Neural cell (in vitro differentiated cells): ENCODE measurements around the gene LBH. TPM values are rescaled to one million over a fixed set of nuclear protein-coding genes. Genes with fewer than 3 reads are reported as not detected.

Source experiments
- H2AFZ ChIP-seq: fragments of 200-600, 300-800 bp; sonication (generic), shearing (Covaris generic); 2 replicates; pipeline ENCODE4 v1.6.0; 2014; ENCODE audit warnings: low read depth, mild to moderate bottlenecking, antibody characterized with exemption, low read length, moderate library complexity
- H3F3A ChIP-seq: fragments of 200-600 bp; shearing (Covaris generic); 2 replicates; pipeline ENCODE4 v1.6.1; 2016; ENCODE audit warnings: mild to moderate bottlenecking, moderate library complexity, mixed read lengths, antibody characterized with exemption, low read length; ENCODE audit not compliant: insufficient read depth, poor library complexity, severe bottlenecking
- H3K27ac ChIP-seq: fragments of 200-600, 300-800 bp; sonication (generic), shearing (Covaris generic); 2 replicates; pipeline ENCODE4 v1.5.1; 2014; ENCODE audit warnings: mild to moderate bottlenecking, low read length, moderate library complexity
- H3K27me3 ChIP-seq: fragments of 300-800, 200-600 bp; sonication (generic), shearing (Covaris generic); 2 replicates; pipeline ENCODE4 v1.6.0; 2014; ENCODE audit warnings: mild to moderate bottlenecking, low read depth, low read length, moderate library complexity; ENCODE audit not compliant: insufficient read depth
- H3K36me3 ChIP-seq: fragments of 300-800, 200-600 bp; sonication (generic), shearing (Covaris generic); 2 replicates; pipeline ENCODE4 v1.5.1; 2014; ENCODE audit warnings: mild to moderate bottlenecking, antibody characterized with exemption, low read length, moderate library complexity; ENCODE audit not compliant: insufficient read depth
- H3K4me2 ChIP-seq: fragments of 300-800, 200-600 bp; sonication (generic), shearing (Covaris generic); 2 replicates; pipeline ENCODE4 v1.6.0; 2014; ENCODE audit warnings: mild to moderate bottlenecking, low read length
- H3K4me3 ChIP-seq: fragments of 300-800, 200-600 bp; sonication (generic), shearing (Covaris generic); 2 replicates; pipeline ENCODE4 v1.5.1; 2014; ENCODE audit warnings: mild to moderate bottlenecking, low read length, moderate library complexity
- H3K79me2 ChIP-seq: fragments of 200-600 bp; shearing (Covaris generic); replicated peaks from 2 replicates; pipeline ENCODE4 v1.6.0; 2014; ENCODE audit warnings: mild to moderate bottlenecking, low read length, moderate library complexity; ENCODE audit not compliant: insufficient read depth
- H3K9ac ChIP-seq: fragments of 300-800, 200-600 bp; sonication (generic), shearing (Covaris generic); 2 replicates; pipeline ENCODE4 v1.6.1; 2016; ENCODE audit warnings: mild to moderate bottlenecking, low read length, mixed read lengths
- H3K9me2 ChIP-seq: fragments of 200-600 bp; shearing (Covaris generic); 2 replicates; pipeline ENCODE4 v1.6.1; 2016; ENCODE audit warnings: mild to moderate bottlenecking, low read length, mixed read lengths; ENCODE audit not compliant: insufficient read depth
- H3K9me3 ChIP-seq: fragments of 200-600, 300-800 bp; sonication (generic), shearing (Covaris generic); 2 replicates; pipeline ENCODE4 v1.6.1; 2016; ENCODE audit warnings: mild to moderate bottlenecking, mixed run types, low read length, moderate library complexity, mixed read lengths
- H4K20me1 ChIP-seq: fragments of 200-600 bp; shearing (Covaris generic); 2 replicates; pipeline ENCODE4 v1.6.1; 2016; ENCODE audit warnings: mild to moderate bottlenecking, mixed run types; ENCODE audit not compliant: insufficient read depth
- EP300 ChIP-seq: fragments of 450-650 bp; conservative IDR thresholded peaks from 2 replicates; pipeline ENCODE4 v1.6.1; 2014; ENCODE audit warnings: antibody characterized with exemption, mild to moderate bottlenecking, moderate library complexity; ENCODE audit not compliant: poor library complexity, severe bottlenecking
- EZH2 ChIP-seq: fragments of 200-600, 300-800 bp; shearing (Covaris generic), sonication (generic); IDR thresholded peaks from 2 replicates; pipeline ENCODE4 v1.6.1; 2014; ENCODE audit warnings: antibody characterized with exemption, low read length, borderline replicate concordance, mild to moderate bottlenecking; ENCODE audit not compliant: insufficient read depth, poor library complexity, severe bottlenecking
- MXI1 ChIP-seq: fragments of 450-650 bp; conservative IDR thresholded peaks from 2 replicates; pipeline ENCODE4 v1.6.1; 2014; ENCODE audit warnings: antibody characterized with exemption, mild to moderate bottlenecking; ENCODE audit not compliant: poor library complexity, severe bottlenecking
- POLR2AphosphoS5 ChIP-seq: IDR thresholded peaks from 2 replicates; pipeline ENCODE4 v1.6.1; 2012
- RAD21 ChIP-seq: fragments of 450-650 bp; conservative IDR thresholded peaks from 2 replicates; pipeline ENCODE4 v1.6.1; 2014; ENCODE audit warnings: antibody characterized with exemption, mild to moderate bottlenecking, moderate library complexity
- SMC3 ChIP-seq: fragments of 450-650 bp; conservative IDR thresholded peaks from 2 replicates; pipeline ENCODE4 v1.6.1; 2014; ENCODE audit warnings: antibody characterized with exemption, mild to moderate bottlenecking, moderate library complexity; ENCODE audit not compliant: poor library complexity
- TAF1 ChIP-seq: IDR thresholded peaks from 2 replicates; pipeline ENCODE4 v1.6.1; 2012; ENCODE audit warnings: low read depth
- polyA plus RNA-seq: library from polyadenylated mRNA; depleted of rRNA; stranded (reverse); fragments of >200 nt; gene quantifications from 2 replicates; pipeline ENCODE4 v1.2.3, GENCODE V29; 2014
- TF ChIP-seq, protein P1 (sequence below): fragments of 450-650 bp; IDR thresholded peaks from 2 replicates; pipeline ENCODE4 v1.5.1; 2014; ENCODE audit warnings: antibody characterized with exemption, mild to moderate bottlenecking, moderate library complexity; ENCODE audit not compliant: poor library complexity, severe bottlenecking
- TF ChIP-seq, protein P2 (sequence below): IDR thresholded peaks from 2 replicates; pipeline ENCODE4 v1.6.1; 2012; ENCODE audit warnings: borderline replicate concordance

Gene LBH
- polyA plus RNA-seq, 1 donor from 2014 or later, result 345 TPM

DNA sequence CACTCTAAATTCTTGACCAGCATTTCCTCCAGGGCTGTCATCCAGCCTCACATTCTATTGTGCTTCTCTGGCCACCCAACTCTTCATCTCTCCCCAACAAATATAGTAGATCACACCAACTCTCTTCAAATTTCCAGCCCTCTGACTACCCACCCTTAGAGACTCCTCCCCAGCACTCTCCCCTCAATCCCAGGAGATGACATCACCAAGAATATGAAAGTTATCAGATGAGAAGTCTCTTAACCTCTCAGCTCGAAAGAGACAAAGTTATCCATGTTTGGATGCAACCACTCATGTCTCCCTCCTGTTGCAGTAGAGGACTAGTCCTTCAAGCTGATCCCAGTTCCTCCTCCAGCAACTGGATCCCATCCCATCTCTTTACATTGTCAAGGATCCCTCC, 47.1 kb downstream of the LBH start:
- Histone ChIP-seq H3K4me2 (no peak overlapping the region), H2AFZ (no peak overlapping the region), H3K9me3 (no peaks in the 10 kb centered on the region), H3K36me3 (no peaks in the 10 kb centered on the region), H3K4me3 (no peak overlapping the region), H3K9me2 (no peaks in the 10 kb centered on the region), H4K20me1 (no peaks in the 10 kb centered on the region), H3K27me3 (no peaks in the 10 kb centered on the region), H3K9ac (no peak overlapping the region), H3K27ac (no peak overlapping the region), H3F3A (no peaks in the 10 kb centered on the region), H3K79me2 (no peaks in the 10 kb centered on the region)
- TF ChIP-seq SMC3 (no peak), EZH2 (no peak), EP300 (no peak), RAD21 (no peak), POLR2AphosphoS5 (no peak), TAF1 (no peak), MXI1 (no peak)
- TF ChIP-seq, protein P1, sequence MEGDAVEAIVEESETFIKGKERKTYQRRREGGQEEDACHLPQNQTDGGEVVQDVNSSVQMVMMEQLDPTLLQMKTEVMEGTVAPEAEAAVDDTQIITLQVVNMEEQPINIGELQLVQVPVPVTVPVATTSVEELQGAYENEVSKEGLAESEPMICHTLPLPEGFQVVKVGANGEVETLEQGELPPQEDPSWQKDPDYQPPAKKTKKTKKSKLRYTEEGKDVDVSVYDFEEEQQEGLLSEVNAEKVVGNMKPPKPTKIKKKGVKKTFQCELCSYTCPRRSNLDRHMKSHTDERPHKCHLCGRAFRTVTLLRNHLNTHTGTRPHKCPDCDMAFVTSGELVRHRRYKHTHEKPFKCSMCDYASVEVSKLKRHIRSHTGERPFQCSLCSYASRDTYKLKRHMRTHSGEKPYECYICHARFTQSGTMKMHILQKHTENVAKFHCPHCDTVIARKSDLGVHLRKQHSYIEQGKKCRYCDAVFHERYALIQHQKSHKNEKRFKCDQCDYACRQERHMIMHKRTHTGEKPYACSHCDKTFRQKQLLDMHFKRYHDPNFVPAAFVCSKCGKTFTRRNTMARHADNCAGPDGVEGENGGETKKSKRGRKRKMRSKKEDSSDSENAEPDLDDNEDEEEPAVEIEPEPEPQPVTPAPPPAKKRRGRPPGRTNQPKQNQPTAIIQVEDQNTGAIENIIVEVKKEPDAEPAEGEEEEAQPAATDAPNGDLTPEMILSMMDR, result no peak
- TF ChIP-seq, protein P2, sequence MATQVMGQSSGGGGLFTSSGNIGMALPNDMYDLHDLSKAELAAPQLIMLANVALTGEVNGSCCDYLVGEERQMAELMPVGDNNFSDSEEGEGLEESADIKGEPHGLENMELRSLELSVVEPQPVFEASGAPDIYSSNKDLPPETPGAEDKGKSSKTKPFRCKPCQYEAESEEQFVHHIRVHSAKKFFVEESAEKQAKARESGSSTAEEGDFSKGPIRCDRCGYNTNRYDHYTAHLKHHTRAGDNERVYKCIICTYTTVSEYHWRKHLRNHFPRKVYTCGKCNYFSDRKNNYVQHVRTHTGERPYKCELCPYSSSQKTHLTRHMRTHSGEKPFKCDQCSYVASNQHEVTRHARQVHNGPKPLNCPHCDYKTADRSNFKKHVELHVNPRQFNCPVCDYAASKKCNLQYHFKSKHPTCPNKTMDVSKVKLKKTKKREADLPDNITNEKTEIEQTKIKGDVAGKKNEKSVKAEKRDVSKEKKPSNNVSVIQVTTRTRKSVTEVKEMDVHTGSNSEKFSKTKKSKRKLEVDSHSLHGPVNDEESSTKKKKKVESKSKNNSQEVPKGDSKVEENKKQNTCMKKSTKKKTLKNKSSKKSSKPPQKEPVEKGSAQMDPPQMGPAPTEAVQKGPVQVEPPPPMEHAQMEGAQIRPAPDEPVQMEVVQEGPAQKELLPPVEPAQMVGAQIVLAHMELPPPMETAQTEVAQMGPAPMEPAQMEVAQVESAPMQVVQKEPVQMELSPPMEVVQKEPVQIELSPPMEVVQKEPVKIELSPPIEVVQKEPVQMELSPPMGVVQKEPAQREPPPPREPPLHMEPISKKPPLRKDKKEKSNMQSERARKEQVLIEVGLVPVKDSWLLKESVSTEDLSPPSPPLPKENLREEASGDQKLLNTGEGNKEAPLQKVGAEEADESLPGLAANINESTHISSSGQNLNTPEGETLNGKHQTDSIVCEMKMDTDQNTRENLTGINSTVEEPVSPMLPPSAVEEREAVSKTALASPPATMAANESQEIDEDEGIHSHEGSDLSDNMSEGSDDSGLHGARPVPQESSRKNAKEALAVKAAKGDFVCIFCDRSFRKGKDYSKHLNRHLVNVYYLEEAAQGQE, result no peak

DNA sequence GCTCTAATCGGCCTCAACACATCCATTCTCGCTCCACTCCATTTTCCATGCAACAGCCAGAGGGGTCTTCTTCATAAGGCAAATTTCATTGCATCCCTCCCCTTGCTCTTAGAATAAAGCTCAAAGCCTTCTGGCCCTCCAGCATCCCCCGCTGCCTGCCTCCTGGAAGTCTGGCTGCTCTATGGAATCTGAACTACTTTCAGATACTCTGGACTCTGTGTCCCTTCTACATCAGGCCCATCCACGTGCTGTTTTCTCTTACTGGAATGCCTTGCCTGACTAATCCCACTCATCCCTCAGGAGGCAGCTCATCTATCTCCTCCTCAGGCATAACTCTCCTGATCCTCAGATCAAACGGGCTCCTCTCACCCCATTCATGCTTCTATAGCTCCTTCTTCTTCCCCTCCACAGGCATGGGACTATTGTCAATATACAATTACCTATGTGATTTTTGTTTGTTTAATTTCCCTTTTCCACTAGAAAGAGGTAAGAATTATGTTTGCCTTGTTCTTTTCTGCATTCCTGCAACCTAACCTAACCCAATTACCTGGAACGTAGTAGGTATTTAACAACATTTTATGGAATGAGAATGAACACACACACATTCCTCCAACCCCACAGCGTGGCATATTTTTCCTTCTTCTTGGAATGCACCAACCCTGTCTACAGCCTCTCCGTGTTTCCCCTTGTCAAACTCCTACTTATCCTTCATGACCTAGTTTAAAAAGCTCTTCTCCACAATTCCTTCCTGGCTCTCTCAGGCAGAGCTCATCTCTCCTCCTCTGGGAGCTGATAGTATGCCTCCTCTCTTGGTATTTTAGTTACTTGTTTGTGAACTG, 49.5 kb downstream of the LBH start:
- H3K79me2 ChIP-seq, result no peaks in the 10 kb centered on the region
- no peak overlapping the region for H2AFZ ChIP-seq
- H3K4me2 ChIP-seq, result no peak overlapping the region
- H3K27ac ChIP-seq, result no peak overlapping the region
- H3K9me3 ChIP-seq, result no peaks in the 10 kb centered on the region
- H3F3A ChIP-seq, result no peaks in the 10 kb centered on the region
- H3K9ac ChIP-seq, result no peak overlapping the region
- no peak overlapping the region for H3K4me3 ChIP-seq
- no peaks in the 10 kb centered on the region for H4K20me1 ChIP-seq
- TF ChIP-seq RAD21 (no peak), MXI1 (no peak), TAF1 (no peak), EZH2 (no peak), EP300 (no peak), SMC3 (no peak), POLR2AphosphoS5 (no peak)
- TF ChIP-seq, protein P1, result no peak
- TF ChIP-seq, protein P2, result no peak
- no peaks in the 10 kb centered on the region for H3K27me3 ChIP-seq
- H3K36me3 ChIP-seq, result no peaks in the 10 kb centered on the region
- no peaks in the 10 kb centered on the region for H3K9me2 ChIP-seq
